HPDE6-E6E7 (cell line): ENCODE data around the gene PEX11B.
"Not testable (repeated sequence)": the region's sequence is repeated elsewhere in the genome, so short reads cannot be mapped to it uniquely, and the experiment has no call there.

ENCODE experiments used
- DNase-seq: peaks from one replicate; pipeline ENCODE4 v3.0.0; 2011; ENCODE audit warnings: missing footprints; ENCODE audit errors: extremely low spot score

PEX11B gene

GRCh38 chr1:145952903-145953302 lies 34.4 kb upstream of the PEX11B start:
- no peak for DNase-seq

GRCh38 chr1:145951526-145951925 lies 33.0 kb upstream of the PEX11B start:
- DNase-seq, result no peak

- DNase-seq, result no peak
These were observed 30.7 kb upstream of the PEX11B start for GRCh38 chr1:145949219-145949618.

GRCh38 chr1:145947551-145947950 lies 29.0 kb upstream of the PEX11B start:
- DNase-seq, result no peak

GRCh38 chr1:145946477-145946986 lies 28.0 kb upstream of the PEX11B start:
- no peak for DNase-seq

GRCh38 chr1:145944532-145944931 lies 26.0 kb upstream of the PEX11B start:
- DNase-seq, result no peak

GRCh38 chr1:145942871-145943270 lies 24.4 kb upstream of the PEX11B start:
- DNase-seq, result no peak

GRCh38 chr1:145942405-145942804 lies 23.9 kb upstream of the PEX11B start:
- no peak for DNase-seq

GRCh38 chr1:145937436-145937835 lies 18.9 kb upstream of the PEX11B start:
- no peak for DNase-seq

- no peak for DNase-seq
These were observed 17.7 kb upstream of the PEX11B start for GRCh38 chr1:145936247-145936646.

GRCh38 chr1:145935708-145936107 lies 17.2 kb upstream of the PEX11B start:
- DNase-seq, result no peak

GRCh38 chr1:145932522-145933009 lies 14.0 kb upstream of the PEX11B start:
- not testable (repeated sequence) for DNase-seq

- DNase-seq, result no peak
These were observed 9.6 kb upstream of the PEX11B start for GRCh38 chr1:145927916-145928643.

- peak; percentile 85 for DNase-seq
These were observed 8.8 kb upstream of the PEX11B start, which contains the start of gene RBM8A for GRCh38 chr1:145927063-145927886. Gene RBM8A (minus strand): TSS chr1:145927484. CDS start chr1:145927426, 58 bp downstream.

GRCh38 chr1:145926686-145927062 lies 8.2 kb upstream of the PEX11B start:
- no peak for DNase-seq

GRCh38 chr1:145922266-145922665 lies 3.7 kb upstream of the PEX11B start:
- DNase-seq, result no peak

GRCh38 chr1:145920297-145920696 lies 1.8 kb upstream of the PEX11B start:
- not testable (repeated sequence) for DNase-seq

GRCh38 chr1:145918992-145919939 lies 749 bp upstream of the PEX11B start:
- DNase-seq, result no peak

GRCh38 chr1:145917595-145917994 lies 922 bp downstream of the PEX11B start:
- DNase-seq, result no peak

- no peak for DNase-seq
These were observed 1.8 kb downstream of the PEX11B start for GRCh38 chr1:145916745-145917144.

GRCh38 chr1:145912128-145912641 lies 6.3 kb downstream of the PEX11B start:
- DNase-seq, result no peak
